HG03095 (cell line): ENCODE data around the gene PPP2R2D.

Experiments used
- ATAC-seq: cut with Tn5 transposase; IDR thresholded peaks from one replicate; pipeline ENCODE4 v1.9.1; 2021; ENCODE audit warnings: moderate library complexity; ENCODE audit not compliant: unreplicated experiment

PPP2R2D gene

GRCh38 chr10:131926253-131926652 lies 25.4 kb downstream of the PPP2R2D start:
- ATAC-seq, result no peak

GRCh38 chr10:131926743-131927595 lies 26.2 kb downstream of the PPP2R2D start:
- ATAC-seq, result no peak

- peak; percentile 83 for ATAC-seq
Observed at GRCh38 chr10:131928248-131929095, 27.7 kb downstream of the PPP2R2D start.

- no peak for ATAC-seq
Observed at GRCh38 chr10:131929122-131929845, 28.5 kb downstream of the PPP2R2D start.

- no peak for ATAC-seq
Observed at GRCh38 chr10:131930150-131930549, 29.3 kb downstream of the PPP2R2D start.

- ATAC-seq, result no peak
Observed at GRCh38 chr10:131930586-131931330, 29.9 kb downstream of the PPP2R2D start.

GRCh38 chr10:131931981-131932380 lies 31.2 kb downstream of the PPP2R2D start:
- no peak for ATAC-seq

- ATAC-seq, result no peak
Observed at GRCh38 chr10:131933016-131933695, 32.3 kb downstream of the PPP2R2D start.

- ATAC-seq, result no peak
Observed at GRCh38 chr10:131933696-131934086, 32.9 kb downstream of the PPP2R2D start.

- no peak for ATAC-seq
Observed at GRCh38 chr10:131934769-131935168, 34.0 kb downstream of the PPP2R2D start.

GRCh38 chr10:131935260-131935659 lies 34.5 kb downstream of the PPP2R2D start:
- ATAC-seq, result no peak

- no peak for ATAC-seq
Observed at GRCh38 chr10:131936294-131936693, 35.5 kb downstream of the PPP2R2D start.

GRCh38 chr10:131936736-131937135 lies 35.9 kb downstream of the PPP2R2D start:
- no peak for ATAC-seq

GRCh38 chr10:131937836-131938235 lies 37.0 kb downstream of the PPP2R2D start:
- ATAC-seq, result no peak

GRCh38 chr10:131938681-131939080 lies 37.9 kb downstream of the PPP2R2D start:
- no peak for ATAC-seq

- ATAC-seq, result no peak
Observed at GRCh38 chr10:131942455-131942854, 41.6 kb downstream of the PPP2R2D start.

GRCh38 chr10:131943021-131943814 lies 42.4 kb downstream of the PPP2R2D start:
- no peak for ATAC-seq

GRCh38 chr10:131944412-131944811 lies 43.6 kb downstream of the PPP2R2D start:
- no peak for ATAC-seq
